Measurements from ENCODE around the gene DIAPH2. TPM values are rescaled to one million over a fixed set of nuclear protein-coding genes. Genes with fewer than 3 reads are reported as not detected.

DIAPH2 gene
- total and polyA plus RNA-seq, 4 donors: 7.2 to 57.6 (median 15.5) TPM

DNA sequence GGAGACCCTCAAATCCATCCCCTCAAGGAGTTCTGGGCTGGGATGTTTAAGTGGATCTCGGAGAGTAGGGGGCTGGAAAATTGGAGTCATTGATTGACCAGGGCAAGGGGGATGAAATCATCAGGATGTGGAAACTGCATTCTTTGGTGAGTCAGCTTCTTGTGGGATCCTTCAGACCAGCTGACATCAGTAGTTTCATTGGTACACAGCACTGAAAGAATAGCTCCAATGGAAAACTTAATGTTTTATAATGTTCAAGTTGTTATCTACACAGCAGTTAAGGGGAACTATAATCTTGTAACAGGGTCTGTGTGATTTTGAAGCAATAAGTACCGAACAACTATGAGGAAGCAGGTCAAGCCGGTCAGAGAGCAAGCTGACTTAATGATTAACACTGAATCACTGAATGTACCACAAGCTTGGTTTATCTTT lies 705.1 kb downstream of the DIAPH2 start:
- H3K4me3 ChIP-seq: no peak overlapping the region
- peaks cover 0 to 17% (median 0%) of the 10 kb centered on the region in 3 donors for H3K27me3 ChIP-seq (ENCODE audit: control insufficient read depth in 3 of 3, insufficient read depth in 3 of 3, low read length in 2 of 3)
- ATAC-seq (ENCODE audit: insufficient read depth, low FRiP score) (peak; percentile 41), DNase-seq (no peak)
- H3K27ac ChIP-seq (ENCODE audit: low read depth in 1 of 2, low read length in 1 of 2): no peak overlapping the region
- no peak overlapping the region for H3K9ac ChIP-seq (ENCODE audit: insufficient read depth in 1 of 2, low read length in 2 of 2)
- H3K36me3 ChIP-seq (ENCODE audit: control insufficient read depth in 4 of 4, insufficient read depth in 4 of 4, low read length in 4 of 4): peaks cover 0 to 1% (median 0%) of the 10 kb centered on the region in 4 donors
- H3K9me3 ChIP-seq (ENCODE audit: control insufficient read depth in 4 of 4, insufficient read depth in 3 of 4, low read length in 3 of 4): no peaks in the 10 kb centered on the region
- WGBS, 2 donors: 61 to 65% methylated on average over 3 of the region's 3 CpGs
- H3K4me1 ChIP-seq (ENCODE audit: control insufficient read depth in 5 of 5, insufficient read depth in 5 of 5, low read length in 5 of 5): no peaks in the 10 kb centered on the region
- TF ChIP-seq, protein P1, sequence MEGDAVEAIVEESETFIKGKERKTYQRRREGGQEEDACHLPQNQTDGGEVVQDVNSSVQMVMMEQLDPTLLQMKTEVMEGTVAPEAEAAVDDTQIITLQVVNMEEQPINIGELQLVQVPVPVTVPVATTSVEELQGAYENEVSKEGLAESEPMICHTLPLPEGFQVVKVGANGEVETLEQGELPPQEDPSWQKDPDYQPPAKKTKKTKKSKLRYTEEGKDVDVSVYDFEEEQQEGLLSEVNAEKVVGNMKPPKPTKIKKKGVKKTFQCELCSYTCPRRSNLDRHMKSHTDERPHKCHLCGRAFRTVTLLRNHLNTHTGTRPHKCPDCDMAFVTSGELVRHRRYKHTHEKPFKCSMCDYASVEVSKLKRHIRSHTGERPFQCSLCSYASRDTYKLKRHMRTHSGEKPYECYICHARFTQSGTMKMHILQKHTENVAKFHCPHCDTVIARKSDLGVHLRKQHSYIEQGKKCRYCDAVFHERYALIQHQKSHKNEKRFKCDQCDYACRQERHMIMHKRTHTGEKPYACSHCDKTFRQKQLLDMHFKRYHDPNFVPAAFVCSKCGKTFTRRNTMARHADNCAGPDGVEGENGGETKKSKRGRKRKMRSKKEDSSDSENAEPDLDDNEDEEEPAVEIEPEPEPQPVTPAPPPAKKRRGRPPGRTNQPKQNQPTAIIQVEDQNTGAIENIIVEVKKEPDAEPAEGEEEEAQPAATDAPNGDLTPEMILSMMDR (IDR thresholded peaks at IDR 0.05; ENCODE audit: control extremely low read depth, extremely low read depth): no peak

DNA sequence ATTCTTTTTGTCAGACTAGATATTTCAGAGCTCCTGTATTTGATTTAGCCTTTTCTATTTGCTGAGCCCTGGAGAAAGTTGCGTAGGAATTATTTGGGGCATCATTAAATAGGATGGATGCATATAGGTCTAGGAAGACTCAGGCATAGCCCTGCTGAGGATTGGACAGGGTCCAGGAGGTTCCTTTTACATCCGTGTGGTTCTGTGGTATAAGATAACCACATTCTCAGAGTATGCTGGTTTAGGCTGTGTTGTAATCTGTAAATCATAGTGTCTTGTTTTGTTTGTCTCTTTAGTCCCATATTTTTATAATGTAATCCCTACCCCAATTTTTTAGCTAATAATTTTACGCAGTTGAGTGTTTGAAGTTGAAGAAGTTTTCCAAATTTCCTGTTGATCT lies 712.7 kb downstream of the DIAPH2 start:
- no peak overlapping the region for H3K27ac ChIP-seq (ENCODE audit: low read depth in 1 of 2, low read length in 1 of 2)
- no peak overlapping the region for H3K9ac ChIP-seq (ENCODE audit: insufficient read depth in 1 of 2, low read length in 2 of 2)
- no peaks in the 10 kb centered on the region for H3K36me3 ChIP-seq (ENCODE audit: control insufficient read depth in 4 of 4, insufficient read depth in 4 of 4, low read length in 4 of 4)
- H3K4me3 ChIP-seq: no peak overlapping the region
- H3K4me1 ChIP-seq (ENCODE audit: control insufficient read depth in 5 of 5, insufficient read depth in 5 of 5, low read length in 5 of 5): no peaks in the 10 kb centered on the region
- 77 to 80% methylated on average over 3 of the region's 3 CpGs for WGBS, 2 donors
- ATAC-seq (ENCODE audit: insufficient read depth, low FRiP score) (no peak), DNase-seq (no peak)
- H3K27me3 ChIP-seq (ENCODE audit: control insufficient read depth in 3 of 3, insufficient read depth in 3 of 3, low read length in 2 of 3): peaks cover 0 to 8% (median 7%) of the 10 kb centered on the region in 3 donors
- no peaks in the 10 kb centered on the region for H3K9me3 ChIP-seq (ENCODE audit: control insufficient read depth in 4 of 4, insufficient read depth in 3 of 4, low read length in 3 of 4)
- TF ChIP-seq, protein P1 (IDR thresholded peaks at IDR 0.05; ENCODE audit: control extremely low read depth, extremely low read depth): no peak

DNA sequence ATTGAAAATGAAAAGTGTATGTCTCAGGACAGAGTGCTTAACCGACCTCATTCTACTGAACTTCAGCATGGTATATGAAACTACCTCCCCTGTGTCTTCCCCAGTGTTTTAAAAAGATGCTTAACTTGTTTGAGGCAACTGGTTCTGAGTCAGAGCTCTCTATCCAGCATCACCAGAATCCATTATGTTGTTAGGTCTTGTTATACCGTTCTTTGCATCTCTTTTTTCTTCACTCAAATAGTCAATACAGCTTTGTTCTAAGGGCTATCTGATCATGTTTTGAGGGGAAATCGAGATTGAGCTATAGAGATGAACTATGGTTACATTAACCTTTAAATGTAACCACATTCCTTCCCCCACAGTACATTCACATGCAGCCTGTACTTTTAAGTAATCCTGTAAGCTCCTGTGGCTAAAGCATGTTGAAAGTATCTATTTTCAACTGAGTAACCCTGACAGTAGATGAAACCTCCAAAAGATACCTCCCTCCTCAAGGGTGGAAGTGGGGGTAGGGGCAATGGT lies 713.4 kb downstream of the DIAPH2 start:
- DNase-seq (no peak), ATAC-seq (ENCODE audit: insufficient read depth, low FRiP score) (no peak)
- H3K9me3 ChIP-seq (ENCODE audit: control insufficient read depth in 4 of 4, insufficient read depth in 3 of 4, low read length in 3 of 4): no peaks in the 10 kb centered on the region
- no peaks in the 10 kb centered on the region for H3K36me3 ChIP-seq (ENCODE audit: control insufficient read depth in 4 of 4, insufficient read depth in 4 of 4, low read length in 4 of 4)
- TF ChIP-seq, protein P1 (IDR thresholded peaks at IDR 0.05; ENCODE audit: control extremely low read depth, extremely low read depth): no peak
- no peak overlapping the region for H3K9ac ChIP-seq (ENCODE audit: insufficient read depth in 1 of 2, low read length in 2 of 2)
- no peak overlapping the region for H3K4me3 ChIP-seq
- H3K27me3 ChIP-seq (ENCODE audit: control insufficient read depth in 3 of 3, insufficient read depth in 3 of 3, low read length in 2 of 3): peaks cover 0 to 9% (median 7%) of the 10 kb centered on the region in 3 donors
- H3K4me1 ChIP-seq (ENCODE audit: control insufficient read depth in 5 of 5, insufficient read depth in 5 of 5, low read length in 5 of 5): no peaks in the 10 kb centered on the region
- WGBS, 2 donors: 65 to 90% methylated on average over 3 of the region's 3 CpGs
- no peak overlapping the region for H3K27ac ChIP-seq (ENCODE audit: low read depth in 1 of 2, low read length in 1 of 2)

DNA sequence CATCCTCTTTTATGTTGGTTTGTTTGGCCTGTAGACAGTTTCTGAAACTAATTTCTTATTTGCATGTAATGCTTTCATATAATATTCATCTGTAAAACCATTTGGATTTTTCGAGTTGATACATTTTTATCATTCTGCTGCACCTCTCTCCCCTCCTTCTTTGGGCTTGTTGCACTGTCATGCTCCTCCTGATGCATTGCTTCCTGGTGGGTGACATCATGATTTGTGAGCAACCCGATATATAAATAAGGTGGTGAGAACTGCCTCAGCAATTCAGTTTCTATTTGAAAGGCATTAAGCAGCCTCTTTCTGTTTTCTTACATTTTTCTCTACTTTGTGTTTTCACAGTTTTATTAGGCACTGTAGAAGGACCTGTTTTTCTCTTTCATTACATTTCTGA lies 714.8 kb downstream of the DIAPH2 start:
- 39 to 48% methylated on average over 2 of the region's 2 CpGs for WGBS, 2 donors
- DNase-seq: no peak
- no peak for ATAC-seq (ENCODE audit: insufficient read depth, low FRiP score)
- Histone ChIP-seq H3K27me3 (ENCODE audit: control insufficient read depth in 3 of 3, insufficient read depth in 3 of 3, low read length in 2 of 3) (peaks cover 0 to 9% (median 7%) of the 10 kb centered on the region in 3 donors), H3K9ac (ENCODE audit: insufficient read depth in 1 of 2, low read length in 2 of 2) (no peak overlapping the region), H3K4me3 (no peak overlapping the region), H3K4me1 (ENCODE audit: control insufficient read depth in 5 of 5, insufficient read depth in 5 of 5, low read length in 5 of 5) (no peaks in the 10 kb centered on the region), H3K27ac (ENCODE audit: low read depth in 1 of 2, low read length in 1 of 2) (no peak overlapping the region), H3K9me3 (ENCODE audit: control insufficient read depth in 4 of 4, insufficient read depth in 3 of 4, low read length in 3 of 4) (no peaks in the 10 kb centered on the region), H3K36me3 (ENCODE audit: control insufficient read depth in 4 of 4, insufficient read depth in 4 of 4, low read length in 4 of 4) (no peaks in the 10 kb centered on the region)
- TF ChIP-seq, protein P1 (IDR thresholded peaks at IDR 0.05; ENCODE audit: control extremely low read depth, extremely low read depth): no peak
